Hindlimb muscle (tissue), 1 donor: Measurements from ENCODE around the gene C5AR1. TPM values are rescaled to one million over a fixed set of nuclear protein-coding genes. Genes with fewer than 3 reads are reported as not detected.
"Not testable (repeated sequence)": the region's sequence is repeated elsewhere in the genome, so short reads cannot be mapped to it uniquely, and the experiment has no call there.

Experiments used
- DNase-seq: peaks from one replicate; pipeline ENCODE4 v3.0.0-alpha.2; 2013
- polyA plus RNA-seq: library from polyadenylated mRNA; unstranded; fragments of 120-200 nt; gene quantifications from one replicate; pipeline ENCODE4 v1.2.1, GENCODE V29; 2013; ENCODE audit not compliant: insufficient read length

C5AR1 gene
- polyA plus RNA-seq: 2.9 TPM

GRCh38 chr19:47309608-47310007 lies at the start of gene C5AR1:
TSS of gene C5AR1 (plus strand) at chr19:47309861. CDS start at chr19:47309896, 35 bp downstream.
- DNase-seq: no peak

- DNase-seq: no peak
Observed at GRCh38 chr19:47260476-47260875, 49.2 kb upstream of the C5AR1 start.

DNA sequence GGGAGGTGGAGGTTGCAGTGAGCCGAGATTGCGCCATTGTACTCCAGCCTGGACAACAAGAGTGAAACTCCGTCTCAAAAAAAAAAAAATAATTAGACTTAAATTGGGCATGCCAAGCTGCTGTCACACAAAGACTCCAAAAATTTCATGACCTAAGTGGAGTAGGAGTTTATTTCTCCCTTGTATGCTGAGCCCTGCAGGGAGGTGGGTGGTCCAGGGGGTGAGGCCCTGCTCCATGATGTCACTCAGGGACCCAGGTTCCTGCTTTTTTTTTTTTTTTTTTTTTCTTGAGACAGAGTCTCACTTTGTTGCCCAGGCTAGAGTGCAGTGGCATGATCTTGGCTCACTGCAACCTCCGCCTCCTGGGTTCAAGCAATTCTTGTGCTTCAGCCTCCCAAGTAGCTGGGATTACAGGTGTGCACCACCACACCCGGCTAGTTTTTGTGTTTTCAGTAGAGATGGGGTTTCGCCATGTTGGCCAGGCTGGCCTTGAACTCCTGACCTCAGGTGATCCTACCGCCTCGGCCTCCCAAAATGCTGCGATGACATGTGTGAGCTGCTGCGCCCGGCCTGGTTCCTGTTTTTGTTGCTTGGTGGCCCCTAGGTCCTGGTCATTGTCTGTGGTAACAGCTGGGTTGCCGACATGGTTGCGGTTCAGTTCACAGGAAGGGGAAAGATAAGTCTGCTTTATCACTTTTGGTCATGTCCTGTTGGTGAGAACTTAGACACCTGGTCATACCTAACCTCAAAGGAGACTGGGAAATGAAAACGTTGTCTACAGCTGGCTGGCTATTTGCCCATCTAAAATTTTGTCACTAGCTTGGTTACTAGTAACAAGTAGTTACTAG lies 47.5 kb upstream of the C5AR1 start:
- DNase-seq: not testable (repeated sequence)

- DNase-seq: no peak
Observed at GRCh38 chr19:47264629-47265028, 45.0 kb upstream of the C5AR1 start.

- DNase-seq: no peak
Observed at GRCh38 chr19:47266401-47266941, 43.2 kb upstream of the C5AR1 start.

- DNase-seq: peak; percentile 42
Observed at GRCh38 chr19:47267350-47267759, 42.3 kb upstream of the C5AR1 start.

- DNase-seq: no peak
Observed at GRCh38 chr19:47268028-47268427, 41.6 kb upstream of the C5AR1 start.

DNA sequence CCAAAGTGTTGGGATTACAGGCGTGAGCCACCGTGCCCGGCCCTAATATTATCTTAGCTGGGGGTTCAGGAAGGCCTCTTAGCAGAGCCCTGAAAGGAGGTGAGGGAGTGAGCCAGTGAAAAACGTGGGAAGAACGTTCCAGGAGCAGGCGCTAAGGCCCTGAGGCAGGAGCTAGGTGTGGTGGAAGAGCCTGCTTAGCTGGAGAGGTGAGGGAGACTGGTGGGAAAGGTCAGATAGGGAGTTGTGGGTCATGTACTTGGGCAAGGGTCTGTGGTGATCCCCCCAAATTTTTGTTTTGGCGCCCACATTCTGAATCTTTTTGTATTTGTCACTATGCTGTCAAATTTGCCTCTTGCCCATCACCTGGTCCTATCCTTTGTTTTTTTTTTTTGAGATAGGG lies 40.1 kb upstream of the C5AR1 start:
- DNase-seq: no peak

GRCh38 chr19:47270408-47270807 lies 39.3 kb upstream of the C5AR1 start:
- DNase-seq: no peak

- no peak for DNase-seq
Observed at GRCh38 chr19:47271949-47272348, 37.7 kb upstream of the C5AR1 start.

DNA sequence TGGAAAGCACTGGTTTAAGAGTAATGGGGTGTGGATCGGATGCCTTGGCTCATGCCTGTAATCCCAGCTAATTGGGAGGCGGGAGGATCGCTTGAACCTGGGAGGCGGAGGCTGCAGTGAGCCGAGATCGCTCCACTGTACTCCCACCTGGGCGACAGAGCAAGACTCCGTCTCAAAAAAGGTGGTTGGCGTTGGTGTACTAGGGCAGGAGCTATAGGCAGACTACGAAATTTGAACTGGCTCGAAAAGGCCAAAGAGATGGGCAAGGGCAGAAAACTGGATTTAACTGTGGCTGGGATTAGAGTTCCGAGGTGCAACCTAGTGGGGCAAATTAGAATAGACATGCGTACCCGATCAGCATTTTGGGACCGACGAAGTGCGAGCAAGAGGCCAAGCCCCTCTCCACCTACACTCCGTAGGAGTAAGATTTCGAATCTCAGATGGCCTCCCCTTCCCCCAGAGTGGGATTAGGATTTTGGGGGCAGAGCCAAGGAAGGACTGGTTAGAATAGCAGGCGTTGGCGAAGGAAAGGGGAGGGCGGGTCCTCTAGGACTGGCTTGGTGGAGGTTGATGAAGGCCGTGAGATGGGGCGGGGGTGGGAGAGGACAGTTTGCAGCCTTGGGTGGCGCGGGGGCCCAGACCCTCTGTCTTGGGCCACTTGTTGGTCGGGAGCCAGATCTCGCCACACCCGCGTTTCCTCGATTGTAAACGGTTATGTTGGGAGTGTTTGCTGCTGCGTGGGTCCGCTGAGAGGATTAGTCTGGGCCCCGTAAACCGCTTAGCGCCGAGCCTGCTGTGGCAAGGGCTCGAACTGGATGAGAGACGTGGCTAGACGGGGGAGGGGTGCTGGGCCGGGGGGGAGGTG lies 37.0 kb upstream of the C5AR1 start:
- DNase-seq: no peak

DNA sequence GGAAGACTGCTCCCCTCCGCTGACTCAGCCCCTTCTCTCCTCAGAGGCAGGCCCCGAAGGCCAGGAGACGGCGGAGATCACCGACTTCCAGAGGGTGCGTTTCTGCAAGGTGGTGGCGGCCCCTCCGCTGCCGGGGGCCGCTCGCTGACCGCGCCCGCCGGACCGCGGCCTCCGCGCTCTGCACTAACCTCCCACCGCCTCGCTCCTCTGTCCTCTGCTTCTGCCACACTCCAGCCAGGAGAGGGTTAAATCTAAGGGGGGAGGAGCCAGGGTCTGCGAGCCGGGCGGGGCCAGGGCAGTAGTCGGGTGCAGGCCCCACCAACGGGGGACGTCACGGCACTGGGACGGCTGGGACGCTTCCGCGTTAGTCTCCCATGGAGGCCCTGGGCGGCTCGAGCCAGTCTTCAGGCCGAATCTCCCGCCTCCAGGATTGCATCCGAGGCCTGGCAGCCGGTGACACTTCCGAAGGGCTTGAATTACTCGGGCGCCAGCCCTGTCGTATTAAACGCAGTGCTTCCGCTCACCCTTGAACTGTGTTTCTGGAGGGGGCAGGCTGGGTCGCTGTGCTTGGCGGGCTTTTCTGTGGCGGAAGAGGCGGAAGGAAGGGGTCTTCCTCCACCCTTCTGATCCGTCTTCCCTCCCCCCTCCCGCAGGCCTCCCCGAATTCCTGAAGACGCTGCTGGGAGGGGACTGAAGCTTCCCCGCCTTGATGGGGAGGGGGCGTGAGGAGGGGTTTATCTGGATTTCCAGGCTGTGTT lies 36.2 kb upstream of the C5AR1 start:
- peak; percentile 96 for DNase-seq

DNA sequence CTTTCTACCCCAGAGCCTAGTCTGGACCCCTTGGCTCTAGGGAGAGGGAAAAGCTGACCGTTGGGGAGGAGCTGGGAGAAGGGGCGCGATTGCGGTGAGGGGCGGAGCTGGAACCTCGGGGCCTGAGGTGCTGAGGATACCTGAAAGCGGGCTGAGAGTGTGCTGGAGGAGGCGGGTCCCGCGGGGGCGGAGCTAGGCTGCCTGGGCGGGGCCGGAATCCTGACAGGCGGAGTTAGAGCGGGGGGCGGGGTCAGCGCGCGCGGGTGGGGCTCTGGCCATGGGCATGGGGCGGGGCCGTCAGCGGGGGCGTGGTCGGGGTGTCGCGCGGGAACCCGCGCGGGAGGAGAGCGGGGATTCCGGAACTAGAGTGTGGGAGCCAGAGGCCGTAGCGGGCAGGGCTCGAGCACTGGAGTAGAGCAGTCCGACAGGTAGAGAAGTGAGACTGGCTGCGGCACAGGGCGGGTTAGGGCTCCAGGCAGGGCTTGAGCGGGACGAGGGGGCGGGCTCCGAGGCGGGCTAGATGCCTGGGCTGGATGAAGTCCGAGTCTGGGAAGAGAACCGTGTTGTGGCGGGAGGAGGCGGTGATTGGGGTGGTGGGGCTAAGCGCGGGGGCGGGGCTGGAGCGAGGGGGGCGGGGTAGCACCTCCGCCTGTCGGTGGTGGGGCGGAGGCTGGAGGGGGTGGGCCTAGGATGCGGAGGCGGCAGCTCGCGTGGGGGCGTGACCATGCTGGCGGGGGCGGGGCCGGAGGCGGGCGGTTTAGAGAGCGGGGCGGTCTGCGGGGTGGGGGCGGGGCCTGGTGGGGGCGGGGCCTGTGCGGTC lies 35.4 kb upstream of the C5AR1 start, which contains the start of gene INAFM1:
TSS of gene INAFM1 (plus strand) at position 815 of the 820 bp plus-strand sequence. CDS start 35 bp downstream, outside the sequence.
- DNase-seq: peak; percentile 94

DNA sequence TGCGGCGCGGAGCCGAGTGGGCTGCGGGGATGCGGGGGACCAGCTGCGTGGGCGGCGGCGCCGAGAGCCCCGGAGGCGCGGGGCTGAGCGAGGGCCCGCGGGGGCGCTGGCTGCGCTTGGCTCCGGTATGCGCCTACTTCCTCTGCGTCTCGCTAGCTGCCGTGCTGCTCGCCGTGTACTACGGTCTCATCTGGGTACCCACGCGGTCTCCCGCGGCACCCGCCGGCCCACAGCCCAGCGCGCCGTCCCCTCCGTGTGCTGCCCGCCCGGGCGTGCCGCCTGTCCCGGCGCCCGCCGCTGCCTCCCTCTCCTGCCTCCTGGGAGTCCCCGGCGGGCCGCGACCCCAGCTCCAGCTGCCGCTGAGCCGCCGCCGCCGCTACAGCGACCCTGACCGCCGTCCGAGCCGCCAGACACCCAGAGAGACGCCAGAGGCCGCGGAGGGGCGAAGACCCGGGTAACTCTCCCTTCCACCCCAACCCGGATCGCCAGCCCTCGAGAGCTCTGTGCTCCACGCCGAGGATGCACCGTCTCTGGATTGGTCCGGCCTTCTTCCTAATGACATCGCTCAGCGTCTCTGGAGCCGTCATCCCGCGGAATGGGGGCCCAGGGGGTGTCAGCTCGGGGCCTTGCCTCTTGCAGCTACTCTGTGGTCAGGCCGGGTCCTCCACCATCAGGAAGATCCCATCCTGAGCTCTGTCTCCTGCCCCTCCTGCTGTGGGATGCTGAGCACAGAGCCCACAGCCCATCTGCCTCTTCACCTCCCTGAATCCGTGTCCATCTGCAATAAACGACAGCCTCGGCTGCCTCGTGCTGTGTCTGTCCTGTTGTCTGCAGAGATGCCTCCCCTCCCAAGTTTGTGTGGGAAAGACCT lies 34.5 kb upstream of the C5AR1 start:
- DNase-seq: peak; percentile 48

DNA sequence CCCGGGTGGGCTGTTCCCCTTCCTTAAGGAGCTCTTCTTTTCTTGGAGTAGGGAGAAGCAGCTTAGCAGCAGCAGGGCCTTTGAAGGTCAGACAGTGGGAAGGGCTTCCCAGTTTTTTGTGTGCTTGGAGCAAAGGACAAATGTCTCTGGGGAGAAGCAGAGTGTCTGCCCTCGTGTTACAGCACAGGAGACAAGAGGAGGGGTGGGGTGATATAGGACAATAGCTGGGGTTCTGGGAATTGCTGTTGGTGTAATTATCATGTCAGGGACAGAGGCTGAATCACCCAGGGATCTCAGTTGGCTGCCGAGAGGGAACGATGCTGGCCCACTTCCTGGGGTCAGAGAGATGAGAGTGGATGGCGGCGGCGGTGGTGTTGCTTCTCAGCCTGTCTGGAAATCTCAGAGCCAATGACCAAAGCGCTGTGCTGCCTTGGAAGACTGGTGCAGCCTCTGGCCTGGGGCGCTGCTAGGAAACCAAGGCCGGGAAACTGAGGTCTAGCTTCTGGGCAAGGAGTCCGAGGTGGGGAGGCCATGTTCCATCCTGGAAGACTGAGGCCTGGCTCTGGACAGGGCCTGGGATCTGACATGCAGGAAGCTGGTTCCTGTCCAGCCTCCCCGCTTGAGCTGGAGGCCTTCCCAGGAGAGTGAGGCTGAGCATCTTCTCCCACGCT lies 33.7 kb upstream of the C5AR1 start:
- peak; percentile 60 for DNase-seq

GRCh38 chr19:47276513-47276912 lies 33.1 kb upstream of the C5AR1 start:
- DNase-seq: not testable (repeated sequence)

- DNase-seq: no peak
Observed at GRCh38 chr19:47280183-47280797, 29.4 kb upstream of the C5AR1 start.

DNA sequence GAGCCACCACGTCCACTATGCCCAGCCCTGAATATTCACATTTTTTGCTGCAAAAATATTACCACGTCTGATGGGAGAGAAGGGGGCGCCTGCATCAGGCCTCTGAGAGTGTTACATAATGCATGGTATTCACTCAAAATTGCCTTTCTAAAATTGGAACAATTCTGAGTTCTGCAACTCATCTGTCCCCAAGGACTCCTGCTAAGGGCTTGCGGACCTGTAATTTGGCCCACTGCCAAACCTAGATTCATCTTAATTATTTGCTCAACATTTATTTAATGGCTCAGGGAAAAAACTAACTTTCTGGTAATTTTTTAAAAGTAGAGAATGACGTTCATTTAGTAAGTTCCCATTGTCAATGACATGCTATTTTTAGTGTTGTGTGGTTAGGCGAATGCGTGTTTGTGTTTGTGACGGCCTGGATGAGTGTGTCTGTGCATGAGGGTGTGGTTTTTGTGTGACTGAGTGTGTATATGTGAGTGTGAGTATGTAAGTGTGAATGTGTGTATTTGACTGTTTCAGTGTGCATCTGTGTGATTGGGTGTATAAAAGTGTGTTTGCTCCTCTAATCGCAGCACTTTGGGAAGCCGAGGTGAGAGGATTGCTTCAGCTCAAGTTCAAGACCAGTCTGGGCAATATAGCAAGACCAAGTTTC lies 26.1 kb upstream of the C5AR1 start:
- no peak for DNase-seq
